ENCODE data around the gene GSK3B.
"Not testable (repeated sequence)": the region's sequence is repeated elsewhere in the genome, so short reads cannot be mapped to it uniquely, and the experiment has no call there.

GSK3B gene

GRCh38 chr3:120052225-120052624, 42.0 kb downstream of the GSK3B start:
- no peak for DNase-seq

GRCh38 chr3:120051570-120051969, 42.7 kb downstream of the GSK3B start:
- not testable (repeated sequence) for DNase-seq

GRCh38 chr3:120049881-120050539, 44.2 kb downstream of the GSK3B start:
- DNase-seq = no peak

- DNase-seq = no peak
Measured at GRCh38 chr3:120049072-120049471, 45.2 kb downstream of the GSK3B start.

- DNase-seq = no peak
Measured at GRCh38 chr3:120048355-120049041, 45.7 kb downstream of the GSK3B start.

- no peak for DNase-seq
Measured at GRCh38 chr3:120047686-120048085, 46.6 kb downstream of the GSK3B start.

GRCh38 chr3:120040813-120041377, 53.4 kb downstream of the GSK3B start:
- DNase-seq = no peak

- no peak for DNase-seq
Measured at GRCh38 chr3:120039642-120040610, 54.3 kb downstream of the GSK3B start.

GRCh38 chr3:120033596-120033995, 60.7 kb downstream of the GSK3B start:
- no peak for DNase-seq

GRCh38 chr3:120031561-120031960, 62.7 kb downstream of the GSK3B start:
- no peak for DNase-seq

- DNase-seq = no peak
Measured at GRCh38 chr3:120029749-120030148, 64.5 kb downstream of the GSK3B start.

- no peak for DNase-seq
Measured at GRCh38 chr3:120028271-120029047, 65.8 kb downstream of the GSK3B start.

- DNase-seq = no peak
Measured at GRCh38 chr3:120027226-120027625, 67.0 kb downstream of the GSK3B start.

- no peak for DNase-seq
Measured at GRCh38 chr3:120025520-120025919, 68.7 kb downstream of the GSK3B start.

- no peak for DNase-seq
Measured at GRCh38 chr3:120024103-120024502, 70.1 kb downstream of the GSK3B start.

- DNase-seq = no peak
Measured at GRCh38 chr3:120022729-120023128, 71.5 kb downstream of the GSK3B start.

- DNase-seq = no peak
Measured at GRCh38 chr3:120021523-120021922, 72.7 kb downstream of the GSK3B start.

- no peak for DNase-seq
Measured at GRCh38 chr3:120018299-120018698, 75.9 kb downstream of the GSK3B start.

- DNase-seq = no peak
Measured at GRCh38 chr3:120017692-120018091, 76.6 kb downstream of the GSK3B start.

- DNase-seq = no peak
Measured at GRCh38 chr3:120013481-120013880, 80.8 kb downstream of the GSK3B start.

GRCh38 chr3:120005741-120006140, 88.5 kb downstream of the GSK3B start:
- not testable (repeated sequence) for DNase-seq

GRCh38 chr3:120004008-120004498, 90.2 kb downstream of the GSK3B start:
- DNase-seq = not testable (repeated sequence)

Data from DMS79 treated with DMSO at 0.1 percent for 48 hours (cell line).